Measurements from ENCODE around the gene RAD18. TPM values are rescaled to one million over a fixed set of nuclear protein-coding genes. Genes with fewer than 3 reads are reported as not detected.

Gene RAD18
- total and polyA plus RNA-seq, 9 of the 15 experiments (the other 6 are each of a cell fraction or from before 2014, with no cell fraction given) = 19.2 to 49.4 (median 34.4) TPM

GRCh38 chr3:8963137-8963853 is at the start of gene RAD18 (continued):
- no peak for TF ChIP-seq ASH1L (IDR thresholded peaks at IDR 0.05; ENCODE audit: borderline replicate concordance, low read depth, partially characterized antibody)
- TF ChIP-seq SREBF1 (IDR thresholded peaks at IDR 0.05; ENCODE audit: borderline replicate concordance, low read depth, low read length) = 0 out of 2 replicates have a peak, but pooled peaks have one; percentile 7
- TF ChIP-seq HDAC8 (tag; IDR thresholded peaks at IDR 0.05) = no peak
- no peak for TF ChIP-seq ZNF584 (CRISPR knock-in tag; IDR thresholded peaks at IDR 0.05; ENCODE audit: low read depth)
- no peak for TF ChIP-seq PRPF4 (IDR thresholded peaks at IDR 0.05; ENCODE audit: insufficient read depth, low read depth, low read length, poor library complexity, severe bottlenecking)
- TF ChIP-seq BMI1 (IDR thresholded peaks at IDR 0.05; ENCODE audit: low read length) = no peak; the same call in 1 of the 2 replicates
- no peak for TF ChIP-seq ZNF507 (tag; conservative IDR thresholded peaks at IDR 0.05)
- no peak for TF ChIP-seq IRF2 (CRISPR knock-in tag; IDR thresholded peaks at IDR 0.05)
- TF ChIP-seq CEBPG (CRISPR knock-in tag; IDR thresholded peaks at IDR 0.05) = peak; percentile 57; the same call in 1 of the 2 replicates
- 0 out of 4 replicates have a peak, but pooled peaks of 1 of the 2 experiments have one; percentile 7 for TF ChIP-seq CEBPG (tag; conservative IDR thresholded peaks at IDR 0.05 in 1 of 2, IDR thresholded peaks at IDR 0.05 in 1 of 2)
- no peak for TF ChIP-seq PHTF2 (CRISPR knock-in tag; IDR thresholded peaks at IDR 0.05)
- TF ChIP-seq GATAD2A (IDR thresholded peaks at IDR 0.05) = no peak
- no peak for TF ChIP-seq HINFP (tag; conservative IDR thresholded peaks at IDR 0.05; ENCODE audit: low read depth)
- TF ChIP-seq PYGO2 (tag; IDR thresholded peaks at IDR 0.05) = no peak
- no peak for TF ChIP-seq ID3 (CRISPR knock-in tag; IDR thresholded peaks at IDR 0.05)
- TF ChIP-seq ID3 (tag; IDR thresholded peaks at IDR 0.05) = peak; percentile 72; the same call in 1 of the 2 replicates
